Pancreas (tissue), 10 donors: Measurements from ENCODE around the gene WIZ. TPM values are rescaled to one million over a fixed set of nuclear protein-coding genes. Genes with fewer than 3 reads are reported as not detected.

Experiments
- ATAC-seq, 4 donors: fragments of 200-7000 bp; cut with Tn5 transposase; one replicate each; pipeline versions ENCODE4 v1.8.0 to v1.9.1; 2020; ENCODE audit warnings: mild to moderate bottlenecking in 4 of 4, moderate library complexity in 4 of 4
- DNase-seq, 6 donors: peaks; one replicate each; pipeline ENCODE4 v3.0.0-alpha.2; 2020
- FAIRE-seq: peaks from 2 replicates; lab custom pipeline; 2012; peaks lifted over from hg19 to GRCh38; lab: Jason Lieb, UNC
- H3K27ac ChIP-seq, 4 donors: fragments of 200-600 bp; sonication (generic); 1 replicate in 3 of 4; 2 replicates in 1 of 4; pipeline versions ENCODE4 v1.5.0 to v1.8.0; 2020
- H3K27me3 ChIP-seq, 4 donors: fragments of 200-600 bp; one replicate each; pipeline ENCODE4 v1.8.0; 2021
- H3K36me3 ChIP-seq, 3 donors: fragments of 200-600 bp; sonication (generic) in 1 of 3; one replicate each; pipeline versions ENCODE4 v1.5.0 to v1.8.0; 2020 to 2021
- H3K4me1 ChIP-seq, 3 donors: fragments of 200-600 bp; one replicate each; pipeline ENCODE4 v1.8.0; 2021
- H3K4me3 ChIP-seq, 4 donors: fragments of 200-600 bp; sonication (generic) in 2 of 4; one replicate each; pipeline versions ENCODE4 v1.5.0 to v1.8.0; 2020 to 2021
- H3K9me3 ChIP-seq, 4 donors: fragments of 200-600 bp; one replicate each; pipeline ENCODE4 v1.8.0; 2021
- CTCF ChIP-seq, 4 donors: fragments of 200-600 bp; sonication (generic) in 3 of 4; IDR thresholded peaks; one replicate each; pipeline versions ENCODE4 v1.5.0 to v1.8.0; 2021; ENCODE audit warnings: antibody characterized with exemption in 4 of 4
- WGBS, 2 donors: extraction: QIAGEN DNeasy Blood & Tissue Kit; methylation state at CpG; one replicate each; pipeline ENCODE4 v1.1.7; 2013; 5-methylcytosine and 5-hydroxymethylcytosine counted together
- intact Hi-C, 3 donors: fragments of 100-400 bp; cut with DNase I; formaldehyde crosslinking; loops; one replicate each; pipeline versions ENCODE4 v1.11.1 to v1.14.2; 2022
- polyA plus RNA-seq, 2 donors: library from polyadenylated mRNA; stranded (reverse); fragments of 200-250 nt; gene quantifications; one replicate each; pipeline ENCODE4 v1.2.3, GENCODE V29; 2013
- total RNA-seq, 6 donors: library from RNA; stranded (reverse); fragmentation: NEBNext Ultra II Directional in 4 of 6; extraction: Animal tissue kit (Norgen Biotek cat#: 25700) in 4 of 6; gene quantifications; one replicate each; pipeline versions ENCODE4 v1.2.1 to v1.2.4, GENCODE V29; 2021 to 2023
- donor health status: healthy with polysubstance abuse.
- donor health status: DM: no; HTN: no; CAD: no; lungs with moderate emphysema.
- donor health status: DM: no; HTN: no; CAD: no.
- donor health status: control.
- donor health status: control.
- donor health status: Bipolar disorder and iron deficiency.
- donor health status: DM: yes; HTN: yes; CAD: no.
- donor health status: DM: no; HTN: no; CAD: no.
- donor health status: DM: no; HTN: no; CAD: no.
- donor health status: DM: yes; HTN: yes; CAD: no.

WIZ gene
- total and polyA plus RNA-seq, 8 donors = 11.0 to 23.2 (median 16.0) TPM

- Histone ChIP-seq H3K4me1 (peaks cover 0 to 14% (median 11%) of the 10 kb centered on the region in 3 donors), H3K27ac (peak overlapping the region in 1 of 4 donors; percentile 10), H3K36me3 (no peaks in the 10 kb centered on the region), H3K4me3 (peak overlapping the region; percentile 16 to 53 (median 32)), H3K27me3 (peaks cover 0 to 10% (median 0%) of the 10 kb centered on the region in 4 donors), H3K9me3 (no peaks in the 10 kb centered on the region)
- 9 to 12% methylated on average over 41 to 44 of the region's 44 CpGs for WGBS, 2 donors
- ATAC-seq (peak; percentile 37 to 41 (median 38)), FAIRE-seq (no peak), DNase-seq (peak in 4 of 6 donors; percentile 40 to 82 (median 70))
- intact Hi-C loops = no loop called here
- TF ChIP-seq CTCF (IDR thresholded peaks at IDR 0.05) = peak in 1 of 4 donors; percentile 13
Measured at GRCh38 chr19:15453091-15453578, 3.4 kb upstream of the WIZ start.

- no peak for TF ChIP-seq CTCF (IDR thresholded peaks at IDR 0.05)
- Histone ChIP-seq H3K9me3 (no peaks in the 10 kb centered on the region), H3K27me3 (peaks cover 0 to 8% (median 0%) of the 10 kb centered on the region in 4 donors), H3K27ac (peak overlapping the region in 1 of 4 donors; percentile 16), H3K36me3 (no peaks in the 10 kb centered on the region), H3K4me3 (peak overlapping the region; percentile 16 to 53 (median 32)), H3K4me1 (peaks cover 0 to 14% (median 11%) of the 10 kb centered on the region in 3 donors)
- 3 to 8% methylated on average over 28 to 37 of the region's 37 CpGs for WGBS, 2 donors
- intact Hi-C loops = no loop called here
- ATAC-seq (peak; percentile 62 to 75 (median 68)), DNase-seq (peak; percentile 83 to 96 (median 85)), FAIRE-seq (no peak)
Measured at GRCh38 chr19:15452111-15453047, 2.6 kb upstream of the WIZ start.

GRCh38 chr19:15450528-15450890, 753 bp upstream of the WIZ start:
- FAIRE-seq (no peak), DNase-seq (no peak), ATAC-seq (no peak)
- Histone ChIP-seq H3K4me3 (no peak overlapping the region), H3K27me3 (no peaks in the 10 kb centered on the region), H3K27ac (peak overlapping the region; percentile 2 to 46 (median 33)), H3K36me3 (no peaks in the 10 kb centered on the region), H3K9me3 (no peaks in the 10 kb centered on the region), H3K4me1 (peaks cover 0 to 14% (median 11%) of the 10 kb centered on the region in 3 donors)
- TF ChIP-seq CTCF (IDR thresholded peaks at IDR 0.05) = no peak
- 87 to 88% methylated on average over 1 of the region's 1 CpG for WGBS, 2 donors
- intact Hi-C loops = no loop called here

- Histone ChIP-seq H3K4me3 (peak overlapping the region; percentile 59 to 79 (median 74)), H3K9me3 (no peaks in the 10 kb centered on the region), H3K36me3 (no peaks in the 10 kb centered on the region), H3K27ac (peak overlapping the region in 2 of 4 donors; percentile 10 to 17), H3K4me1 (peaks cover 0 to 11% (median 10%) of the 10 kb centered on the region in 3 donors), H3K27me3 (no peaks in the 10 kb centered on the region)
- intact Hi-C loops = no loop called here
- FAIRE-seq = no peak
- peak in 3 of 6 donors; percentile 42 to 80 (median 70) for DNase-seq
- no peak for ATAC-seq
- no peak for TF ChIP-seq CTCF (IDR thresholded peaks at IDR 0.05)
- 4 to 7% methylated on average over 21 to 43 of the region's 43 CpGs for WGBS, 2 donors
Measured at GRCh38 chr19:15448778-15449619, 757 bp downstream of the WIZ start.
